GM18909 (cell line): ENCODE measurements around the gene SECISBP2.
"Not testable (repeated sequence)": the region's sequence is repeated elsewhere in the genome, so short reads cannot be mapped to it uniquely, and the experiment has no call there.

Source experiments
- ATAC-seq: cut with Tn5 transposase; IDR thresholded peaks from one replicate; pipeline ENCODE4 v1.9.1; 2021; ENCODE audit warnings: mild to moderate bottlenecking; ENCODE audit not compliant: unreplicated experiment, poor library complexity

The SECISBP2 gene

GRCh38 chr9:89318123-89319014 is at the start of gene SECISBP2:
TSS of gene SECISBP2 (plus strand) at chr9:89318500. CDS start at chr9:89318577, 77 bp downstream.
- ATAC-seq = peak; percentile 91

- ATAC-seq = no peak
These were observed 44.6 kb upstream of the SECISBP2 start for GRCh38 chr9:89273528-89274279.

- no peak for ATAC-seq
These were observed 43.5 kb upstream of the SECISBP2 start for GRCh38 chr9:89274838-89275237.

DNA sequence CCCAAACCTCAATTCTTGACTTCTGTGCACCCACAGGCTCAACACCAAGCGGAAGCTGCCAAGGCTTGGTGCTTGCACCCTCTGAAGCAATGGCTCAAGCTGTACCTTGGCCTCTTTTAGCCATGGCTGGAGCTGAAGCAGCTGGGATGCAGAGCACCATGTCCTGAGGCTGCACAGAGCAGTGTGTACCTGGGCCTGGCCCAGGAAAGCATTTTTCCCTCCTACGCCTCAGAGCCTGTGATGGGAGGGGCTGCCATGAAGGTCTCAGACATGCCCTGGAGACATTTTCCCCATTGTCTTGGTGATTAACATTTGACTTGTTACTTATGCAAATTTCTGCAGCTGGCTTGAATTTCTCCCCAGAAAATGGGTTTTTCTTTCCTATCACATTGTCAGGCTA is 42.3 kb upstream of the SECISBP2 start:
- ATAC-seq = not testable (repeated sequence)

DNA sequence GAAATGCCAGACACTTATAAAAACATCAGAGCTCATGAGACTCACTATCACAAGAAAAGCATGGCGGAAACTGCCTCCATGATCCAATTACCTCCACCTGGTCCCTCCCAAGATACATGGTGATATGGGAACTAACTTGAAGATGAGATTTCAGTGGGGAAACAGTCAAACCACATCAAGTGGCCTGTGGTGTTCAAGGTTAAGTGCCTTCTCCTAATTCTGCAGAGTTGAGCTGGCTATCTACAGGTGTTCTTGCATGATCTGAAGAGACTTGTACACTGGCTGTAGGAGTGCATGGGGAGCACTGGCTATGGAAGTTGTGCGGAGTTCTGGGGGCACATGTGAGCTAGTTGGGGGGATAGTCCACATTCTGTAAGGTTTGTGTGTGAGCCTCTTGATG is 41.3 kb upstream of the SECISBP2 start:
- ATAC-seq = no peak

- ATAC-seq = no peak
These were observed 40.8 kb upstream of the SECISBP2 start for GRCh38 chr9:89277454-89277853.

DNA sequence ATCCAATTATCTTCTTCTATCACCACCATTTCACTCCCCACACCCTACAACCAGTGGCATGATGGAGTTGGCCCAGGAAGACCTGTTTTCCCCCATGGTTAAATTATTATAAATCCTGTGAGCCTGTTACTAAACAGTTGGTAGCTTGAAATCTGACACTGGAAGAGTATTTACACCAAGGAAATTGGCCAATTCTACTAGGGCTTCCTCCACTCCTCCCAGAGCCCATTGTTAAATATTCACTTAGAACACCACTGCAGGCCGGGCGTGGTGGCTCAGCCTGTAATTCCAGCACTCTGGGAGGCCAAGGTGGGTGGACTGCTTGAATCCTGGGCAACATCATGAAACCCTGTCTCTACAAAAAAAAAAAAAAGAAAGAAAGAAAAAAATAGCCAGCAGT is 39.7 kb upstream of the SECISBP2 start:
- ATAC-seq = no peak

DNA sequence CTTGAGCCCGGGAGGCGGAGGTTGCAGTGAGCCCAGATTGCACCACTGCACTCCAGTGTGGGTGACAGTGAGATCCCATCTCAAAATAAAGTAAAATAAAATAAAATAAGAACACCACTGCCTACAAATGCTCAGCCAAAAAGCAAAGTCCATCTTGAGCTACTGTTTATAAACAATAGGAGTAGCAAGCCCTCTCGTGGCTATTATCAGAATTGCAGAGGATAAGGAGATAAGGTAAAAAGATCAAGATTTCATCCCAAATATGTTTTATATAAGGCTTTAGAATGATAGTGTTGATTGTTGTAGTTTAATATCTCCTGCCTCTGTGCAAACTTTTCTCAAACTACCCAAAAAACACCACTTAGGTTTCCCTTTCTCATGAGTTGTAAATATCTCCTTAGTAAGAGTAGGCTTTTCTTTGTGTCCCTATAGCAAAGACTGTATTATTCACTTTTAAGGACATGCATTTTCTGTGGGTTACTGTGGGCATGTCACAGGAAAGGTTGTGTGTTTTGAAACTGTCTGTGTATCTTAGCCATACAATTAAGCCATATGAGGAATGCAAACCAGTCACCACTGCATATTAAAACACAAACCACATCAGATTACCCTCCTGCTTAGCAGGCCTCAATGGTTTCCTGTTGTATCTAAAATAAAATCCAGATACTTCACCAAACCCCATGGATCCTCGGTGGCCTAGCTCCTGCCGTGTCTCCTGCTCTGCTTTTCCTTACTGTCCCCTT is 39.1 kb upstream of the SECISBP2 start:
- ATAC-seq = no peak

DNA sequence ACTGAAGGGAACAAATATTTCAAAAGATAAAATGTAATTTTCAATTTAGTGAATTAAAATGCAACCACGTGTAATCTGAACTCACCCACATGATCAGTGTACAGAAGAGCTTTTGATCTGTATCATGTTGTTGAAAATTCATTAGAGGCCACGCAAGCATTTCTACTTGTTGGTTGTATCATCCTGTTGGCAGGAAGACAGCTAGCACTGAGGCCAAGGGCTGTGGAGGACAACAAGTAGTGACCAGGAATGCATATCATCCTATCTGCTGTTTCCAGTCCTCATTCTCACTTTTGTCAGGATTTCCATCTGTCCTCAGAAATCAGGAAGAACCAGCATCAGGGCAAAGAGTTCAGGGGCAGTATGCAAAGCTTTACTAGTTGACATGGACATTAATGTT is 37.2 kb upstream of the SECISBP2 start:
- ATAC-seq = no peak

- not testable (repeated sequence) for ATAC-seq
These were observed 35.9 kb upstream of the SECISBP2 start for GRCh38 chr9:89282248-89282968.

DNA sequence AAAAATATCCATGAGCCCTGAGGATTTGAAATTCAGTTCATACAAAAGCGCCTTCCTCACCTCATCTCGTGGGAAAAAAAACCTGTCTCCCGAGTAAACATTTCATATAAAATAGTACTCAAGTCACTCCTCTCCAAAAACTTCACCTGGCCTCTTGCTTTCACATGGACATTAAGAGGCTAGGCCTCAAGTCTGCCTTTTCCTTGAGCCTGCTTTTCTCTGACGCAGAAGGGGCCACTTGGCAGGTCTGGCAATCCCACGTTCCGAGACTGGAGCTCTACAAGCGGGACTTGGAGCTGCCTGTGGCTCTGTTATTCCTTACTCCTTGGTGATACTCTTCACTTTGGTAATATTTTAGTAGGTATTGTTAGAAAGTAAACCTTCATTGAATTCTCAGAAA is 34.2 kb upstream of the SECISBP2 start:
- no peak for ATAC-seq

DNA sequence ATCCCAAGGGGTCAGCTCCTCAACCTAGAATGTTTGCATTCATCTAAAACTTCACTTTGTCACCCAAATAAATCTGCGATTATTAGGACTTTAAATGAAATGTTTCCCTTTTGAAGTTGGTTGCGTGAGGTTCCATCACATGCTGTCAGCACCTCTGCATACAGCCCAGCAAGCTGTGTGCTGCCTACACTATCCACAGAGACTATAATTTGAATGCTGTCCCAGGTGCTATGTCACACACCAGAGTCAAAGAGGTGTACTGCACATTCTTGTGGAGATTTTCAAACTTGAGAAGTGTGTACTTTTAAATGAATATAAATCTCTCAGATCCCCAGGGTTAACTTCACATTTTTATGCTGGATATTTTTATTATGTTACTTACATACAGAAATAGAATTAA is 26.6 kb upstream of the SECISBP2 start:
- ATAC-seq = no peak

GRCh38 chr9:89293014-89293413 is 25.3 kb upstream of the SECISBP2 start:
- no peak for ATAC-seq

GRCh38 chr9:89295400-89295799 is 22.9 kb upstream of the SECISBP2 start:
- no peak for ATAC-seq

DNA sequence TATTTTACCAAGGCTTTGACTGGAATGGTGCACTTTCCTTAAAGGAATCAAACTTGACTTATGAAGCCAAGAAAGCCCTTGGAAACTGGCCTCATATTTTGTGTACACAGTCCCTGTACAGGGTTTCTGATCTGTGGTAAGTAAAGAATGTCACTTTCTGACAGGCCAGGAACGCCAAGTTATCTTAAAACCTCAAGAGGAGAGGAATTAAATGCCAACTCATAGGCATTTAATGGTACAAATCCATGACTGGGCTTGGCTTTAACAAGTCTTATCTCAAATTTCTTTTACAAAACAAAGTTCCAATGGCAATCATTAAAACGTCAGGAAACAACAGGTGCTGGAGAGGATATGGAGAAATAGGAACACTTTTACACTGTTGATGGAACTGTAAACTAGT is 16.3 kb upstream of the SECISBP2 start:
- ATAC-seq = not testable (repeated sequence)

GRCh38 chr9:89304020-89304833 is 14.1 kb upstream of the SECISBP2 start:
- no peak for ATAC-seq

- no peak for ATAC-seq
These were observed 13.5 kb upstream of the SECISBP2 start for GRCh38 chr9:89304834-89305188.

GRCh38 chr9:89305868-89306267 is 12.4 kb upstream of the SECISBP2 start:
- no peak for ATAC-seq

DNA sequence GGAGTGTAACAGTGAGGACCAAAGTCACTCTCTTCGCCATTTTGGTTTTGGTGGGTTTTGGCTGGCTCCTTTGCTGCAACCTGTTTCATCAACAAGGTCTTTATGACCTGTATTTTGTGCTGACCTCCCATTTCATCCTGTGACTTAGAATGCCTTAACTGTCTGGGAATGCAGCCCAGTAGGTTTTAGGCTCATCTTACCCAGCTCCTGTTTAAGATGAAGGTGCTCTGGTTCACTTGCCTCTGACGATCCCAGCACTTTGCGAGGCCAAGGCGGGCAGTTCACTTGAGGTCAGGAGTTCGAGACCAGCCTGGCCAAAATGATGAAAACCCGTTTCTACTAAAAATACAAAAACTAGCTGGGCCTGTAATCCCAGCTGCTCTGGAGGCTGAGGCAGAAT is 9.1 kb upstream of the SECISBP2 start:
- ATAC-seq = no peak
